ENCODE measurements around the gene DOCK10. TPM values are rescaled to one million over a fixed set of nuclear protein-coding genes. Genes with fewer than 3 reads are reported as not detected.

DOCK10 gene
- total RNA-seq, 2 experiments from 2014 or later: 40.8 to 68.2 TPM

- no peak overlapping the region for H3K4me2 ChIP-seq (ENCODE audit: low read length)
- no peaks in the 10 kb centered on the region for H3K9me2 ChIP-seq (ENCODE audit: insufficient read depth, low read length)
- no TSS peak for BruUV-seq (replicated peaks)
- H3K27ac ChIP-seq (ENCODE audit: low read depth, low read length, poor library complexity, severe bottlenecking): no peak overlapping the region
- TF ChIP-seq CTCF (conservative IDR thresholded peaks at IDR 0.05; ENCODE audit: low read length) (no peak), EZH2phosphoT487 (IDR thresholded peaks at IDR 0.05; ENCODE audit: borderline replicate concordance, low read depth, low read length) (no peak)
- no peak overlapping the region for H2AFZ ChIP-seq (ENCODE audit: low read length)
- POLR2A ChIA-PET: no interaction called here
- H3K36me3 ChIP-seq (ENCODE audit: insufficient read depth, low read length): no peaks in the 10 kb centered on the region; the same call in 1 of the 2 replicates
- no peaks in the 10 kb centered on the region for H3K9me3 ChIP-seq (ENCODE audit: low read length)
- H3K4me3 ChIP-seq (ENCODE audit: low read depth, low read length, poor library complexity, severe bottlenecking): no peak overlapping the region
- DNase-seq (ENCODE audit: low spot score): no peak
- intact Hi-C loops (cut with micrococcal nuclease; ENCODE audit: unreplicated experiment): no loop called here
- H3K4me1 ChIP-seq (ENCODE audit: insufficient read depth, low read length, poor library complexity, severe bottlenecking): no peaks in the 10 kb centered on the region
- no peaks in the 10 kb centered on the region for H4K20me1 ChIP-seq (ENCODE audit: insufficient read depth, low read length)
- CTCF ChIA-PET (ENCODE audit: unreplicated experiment): no interaction called here
- no peaks in the 10 kb centered on the region for H3K79me2 ChIP-seq (ENCODE audit: insufficient read depth, low read depth, low read length)
These were observed 8.6 kb downstream of the DOCK10 start for GRCh38 chr2:225033440-225034318.

GRCh38 chr2:225032246-225032645, 10.0 kb downstream of the DOCK10 start:
- H3K36me3 ChIP-seq (ENCODE audit: insufficient read depth, low read length): no peaks in the 10 kb centered on the region; the same call in 1 of the 2 replicates
- no peaks in the 10 kb centered on the region for H3K9me2 ChIP-seq (ENCODE audit: insufficient read depth, low read length)
- no peaks in the 10 kb centered on the region for H4K20me1 ChIP-seq (ENCODE audit: insufficient read depth, low read length)
- BruUV-seq (replicated peaks): no TSS peak
- H3K4me3 ChIP-seq (ENCODE audit: low read depth, low read length, poor library complexity, severe bottlenecking): no peak overlapping the region
- no peaks in the 10 kb centered on the region for H3K79me2 ChIP-seq (ENCODE audit: insufficient read depth, low read depth, low read length)
- H3K27ac ChIP-seq (ENCODE audit: low read depth, low read length, poor library complexity, severe bottlenecking): no peak overlapping the region
- H3K4me1 ChIP-seq (ENCODE audit: insufficient read depth, low read length, poor library complexity, severe bottlenecking): no peaks in the 10 kb centered on the region
- no peak overlapping the region for H3K4me2 ChIP-seq (ENCODE audit: low read length)
- H2AFZ ChIP-seq (ENCODE audit: low read length): no peak overlapping the region
- DNase-seq (ENCODE audit: low spot score): no peak
- CTCF ChIA-PET (ENCODE audit: unreplicated experiment): no interaction called here
- TF ChIP-seq EZH2phosphoT487 (IDR thresholded peaks at IDR 0.05; ENCODE audit: borderline replicate concordance, low read depth, low read length) (no peak), CTCF (conservative IDR thresholded peaks at IDR 0.05; ENCODE audit: low read length) (no peak)
- POLR2A ChIA-PET: interaction anchor here (0.7 kb wide), 1 partner anchor 97 kb away, joined by 3 read pairs; no protein-coding TSS in a partner anchor
- intact Hi-C loops (cut with micrococcal nuclease; ENCODE audit: unreplicated experiment): no loop called here
- no peaks in the 10 kb centered on the region for H3K9me3 ChIP-seq (ENCODE audit: low read length)

- no peak overlapping the region for H3K4me2 ChIP-seq (ENCODE audit: low read length)
- no TSS peak for BruUV-seq (replicated peaks)
- H3K9me3 ChIP-seq (ENCODE audit: low read length): no peaks in the 10 kb centered on the region
- H3K79me2 ChIP-seq (ENCODE audit: insufficient read depth, low read depth, low read length): no peaks in the 10 kb centered on the region
- no peak overlapping the region for H3K4me3 ChIP-seq (ENCODE audit: low read depth, low read length, poor library complexity, severe bottlenecking)
- TF ChIP-seq CTCF (conservative IDR thresholded peaks at IDR 0.05; ENCODE audit: low read length) (no peak), EZH2phosphoT487 (IDR thresholded peaks at IDR 0.05; ENCODE audit: borderline replicate concordance, low read depth, low read length) (no peak)
- no peaks in the 10 kb centered on the region; the same call in 1 of the 2 replicates for H3K36me3 ChIP-seq (ENCODE audit: insufficient read depth, low read length)
- no peak overlapping the region for H3K27ac ChIP-seq (ENCODE audit: low read depth, low read length, poor library complexity, severe bottlenecking)
- ChIA-PET POLR2A (no interaction called here), CTCF (ENCODE audit: unreplicated experiment) (no interaction called here)
- H3K9me2 ChIP-seq (ENCODE audit: insufficient read depth, low read length): no peaks in the 10 kb centered on the region
- H4K20me1 ChIP-seq (ENCODE audit: insufficient read depth, low read length): no peaks in the 10 kb centered on the region
- no peak overlapping the region for H2AFZ ChIP-seq (ENCODE audit: low read length)
- DNase-seq (ENCODE audit: low spot score): no peak
- intact Hi-C loops (cut with micrococcal nuclease; ENCODE audit: unreplicated experiment): no loop called here
- H3K4me1 ChIP-seq (ENCODE audit: insufficient read depth, low read length, poor library complexity, severe bottlenecking): no peaks in the 10 kb centered on the region
These were observed 10.7 kb downstream of the DOCK10 start for GRCh38 chr2:225031599-225031998.
